Osteocyte (in vitro differentiated cells): ENCODE data around the gene RPL10. TPM values are rescaled to one million over a fixed set of nuclear protein-coding genes. Genes with fewer than 3 reads are reported as not detected.
A peak's percentile ranks its signal among the peaks of the same experiment; 100 is the strongest.

ENCODE experiments used
- DNase-seq: peaks from one replicate; pipeline ENCODE4 v3.0.0; 2021; ENCODE audit warnings: mixed read lengths; ENCODE audit not compliant: unreplicated experiment; ENCODE audit errors: extremely low spot score
- H3K27ac Mint-ChIP-seq: one replicate; pipeline ENCODE4 v1.8.0; 2021; ENCODE audit warnings: mild to moderate bottlenecking, mixed read lengths; ENCODE audit not compliant: unreplicated experiment
- H3K27me3 Mint-ChIP-seq: one replicate; pipeline ENCODE4 v1.8.0; 2021; ENCODE audit warnings: mixed read lengths; ENCODE audit not compliant: unreplicated experiment
- H3K36me3 Mint-ChIP-seq: one replicate; pipeline ENCODE4 v1.8.0; 2021; ENCODE audit warnings: mixed read lengths; ENCODE audit not compliant: unreplicated experiment
- H3K4me1 Mint-ChIP-seq: one replicate; pipeline ENCODE4 v1.8.0; 2021; ENCODE audit warnings: mixed read lengths; ENCODE audit not compliant: unreplicated experiment
- H3K4me3 Mint-ChIP-seq: one replicate; pipeline ENCODE4 v1.8.0; 2021; ENCODE audit warnings: mild to moderate bottlenecking, moderate library complexity, mixed read lengths; ENCODE audit not compliant: unreplicated experiment
- H3K9me3 Mint-ChIP-seq: one replicate; pipeline ENCODE4 v1.8.0; 2021; ENCODE audit warnings: mixed read lengths; ENCODE audit not compliant: unreplicated experiment
- total RNA-seq: library from RNA; stranded (reverse); gene quantifications from 2 replicates; pipeline ENCODE4 v1.2.1, GENCODE V29; 2021
- TF ChIP-seq, protein P1 (sequence below): fragments of 200-600 bp; sonication (generic); IDR thresholded peaks from 2 replicates; pipeline ENCODE4 v1.5.0; 2021; ENCODE audit warnings: antibody characterized with exemption, mild to moderate bottlenecking, moderate library complexity

Gene RPL10
- total RNA-seq, 1 donor from 2014 or later: 2,857 TPM

DNA sequence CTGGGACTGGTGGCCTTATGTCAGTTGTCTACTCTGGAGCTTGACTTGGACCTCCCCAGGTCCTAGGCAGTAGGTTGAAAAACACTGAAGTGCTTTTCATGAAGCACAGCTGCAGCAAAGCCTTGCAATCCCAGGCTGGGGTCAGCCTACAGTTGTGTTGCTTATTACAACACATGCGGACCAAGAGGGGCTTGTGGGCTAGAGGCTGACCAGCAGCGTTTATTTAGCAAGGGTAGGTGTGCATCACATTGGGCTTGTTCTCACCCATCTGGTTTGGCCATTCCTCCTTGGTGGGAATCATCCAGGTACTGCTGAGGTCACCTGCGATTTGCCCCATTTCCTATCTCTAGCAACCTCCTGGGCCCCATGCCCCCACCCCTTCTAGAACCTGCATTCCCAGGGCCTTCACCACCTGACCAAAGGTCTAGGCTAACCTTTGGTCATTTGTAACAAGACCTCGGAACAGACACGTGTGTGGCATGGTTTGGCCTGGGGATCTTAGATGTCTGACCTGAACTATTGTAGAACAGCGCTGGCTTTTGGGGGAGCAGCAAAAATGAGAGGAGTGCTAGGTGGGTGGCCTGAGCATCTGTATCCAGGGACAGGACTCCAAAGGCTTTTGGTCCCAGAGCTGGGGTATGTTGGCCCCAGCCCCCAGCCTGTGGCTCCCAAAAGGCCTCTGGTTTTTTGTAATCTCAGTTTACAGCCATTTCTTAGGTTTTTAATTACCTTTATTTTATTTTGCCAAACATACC is 3.0 kb downstream of the RPL10 start:
- Mint-ChIP-seq H3K36me3 (peaks cover 15% of the 10 kb centered on the region), H3K9me3 (no peaks in the 10 kb centered on the region), H3K4me1 (peaks cover 15% of the 10 kb centered on the region), H3K27ac (peak overlapping the region; percentile 23), H3K27me3 (no peaks in the 10 kb centered on the region), H3K4me3 (peak overlapping the region; percentile 10)
- DNase-seq: no peak
- TF ChIP-seq, protein P1, sequence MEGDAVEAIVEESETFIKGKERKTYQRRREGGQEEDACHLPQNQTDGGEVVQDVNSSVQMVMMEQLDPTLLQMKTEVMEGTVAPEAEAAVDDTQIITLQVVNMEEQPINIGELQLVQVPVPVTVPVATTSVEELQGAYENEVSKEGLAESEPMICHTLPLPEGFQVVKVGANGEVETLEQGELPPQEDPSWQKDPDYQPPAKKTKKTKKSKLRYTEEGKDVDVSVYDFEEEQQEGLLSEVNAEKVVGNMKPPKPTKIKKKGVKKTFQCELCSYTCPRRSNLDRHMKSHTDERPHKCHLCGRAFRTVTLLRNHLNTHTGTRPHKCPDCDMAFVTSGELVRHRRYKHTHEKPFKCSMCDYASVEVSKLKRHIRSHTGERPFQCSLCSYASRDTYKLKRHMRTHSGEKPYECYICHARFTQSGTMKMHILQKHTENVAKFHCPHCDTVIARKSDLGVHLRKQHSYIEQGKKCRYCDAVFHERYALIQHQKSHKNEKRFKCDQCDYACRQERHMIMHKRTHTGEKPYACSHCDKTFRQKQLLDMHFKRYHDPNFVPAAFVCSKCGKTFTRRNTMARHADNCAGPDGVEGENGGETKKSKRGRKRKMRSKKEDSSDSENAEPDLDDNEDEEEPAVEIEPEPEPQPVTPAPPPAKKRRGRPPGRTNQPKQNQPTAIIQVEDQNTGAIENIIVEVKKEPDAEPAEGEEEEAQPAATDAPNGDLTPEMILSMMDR: no peak

DNA sequence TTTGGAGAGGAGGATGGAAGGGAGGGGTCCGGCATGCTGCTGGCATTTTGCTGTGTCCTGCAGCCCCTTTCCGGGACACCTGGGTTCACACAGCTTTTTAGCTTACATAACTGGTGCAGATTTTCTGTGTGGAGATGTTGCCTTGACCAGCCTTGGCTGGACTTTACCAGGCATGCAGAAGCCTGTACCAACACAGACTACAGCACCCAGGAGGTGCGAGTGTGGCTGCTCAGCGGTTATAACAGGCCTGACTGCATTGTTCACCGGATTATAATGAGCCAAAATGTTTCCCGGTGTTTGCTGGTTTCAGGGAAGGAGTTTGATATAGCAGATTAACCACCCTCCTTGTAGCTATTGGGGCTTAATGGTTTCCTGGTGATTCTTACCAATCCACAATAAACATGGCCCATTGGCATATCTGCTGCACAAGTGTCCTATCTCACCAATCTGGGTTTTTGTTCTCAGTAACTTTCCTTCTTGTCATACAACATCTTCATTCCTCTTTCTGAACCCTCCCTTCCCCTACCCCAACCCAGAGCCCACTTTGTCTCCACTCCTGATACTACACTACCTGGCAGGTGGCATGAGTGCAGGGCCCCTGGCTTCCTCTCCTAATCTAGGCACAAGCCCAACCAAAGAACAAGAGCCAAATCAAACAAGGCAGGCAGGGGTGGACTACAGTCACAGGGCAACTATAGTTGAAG is 3.9 kb downstream of the RPL10 start:
- Mint-ChIP-seq H3K36me3 (peaks cover 15% of the 10 kb centered on the region), H3K27me3 (no peaks in the 10 kb centered on the region), H3K4me1 (peaks cover 13% of the 10 kb centered on the region), H3K4me3 (no peak overlapping the region), H3K9me3 (no peaks in the 10 kb centered on the region), H3K27ac (peak overlapping the region; percentile 35)
- DNase-seq: no peak
- TF ChIP-seq, protein P1: no peak

DNA sequence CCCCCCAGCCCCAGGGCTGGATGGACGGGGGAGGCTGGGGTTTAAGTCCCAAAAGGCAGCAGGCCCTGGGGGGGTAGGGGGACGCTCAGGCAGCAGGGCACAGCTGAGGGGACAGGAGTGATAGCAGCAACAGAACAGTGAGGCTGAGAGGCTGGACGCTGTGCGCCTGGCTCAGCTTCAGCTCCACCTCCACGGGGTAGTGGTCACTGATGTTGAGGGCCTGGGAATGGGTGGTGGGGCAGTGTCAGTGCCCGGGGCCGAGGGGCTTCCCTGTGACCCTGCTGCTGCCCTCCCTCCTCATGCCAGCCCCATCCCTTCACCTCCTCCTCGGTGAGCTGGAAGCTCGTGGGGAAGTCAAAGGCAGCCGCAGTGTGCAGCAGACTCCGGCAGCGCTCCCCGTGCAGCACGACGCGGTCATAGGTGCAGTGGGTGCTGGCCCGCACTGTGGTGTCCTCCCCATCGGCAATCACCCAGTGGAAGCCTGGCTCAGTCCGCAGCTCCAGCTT is 4.5 kb downstream of the RPL10 start:
- Mint-ChIP-seq H3K4me1 (peaks cover 13% of the 10 kb centered on the region), H3K9me3 (no peaks in the 10 kb centered on the region), H3K4me3 (no peak overlapping the region), H3K36me3 (peaks cover 15% of the 10 kb centered on the region), H3K27me3 (no peaks in the 10 kb centered on the region), H3K27ac (peak overlapping the region; percentile 35)
- no peak for DNase-seq
- TF ChIP-seq, protein P1: no peak

DNA sequence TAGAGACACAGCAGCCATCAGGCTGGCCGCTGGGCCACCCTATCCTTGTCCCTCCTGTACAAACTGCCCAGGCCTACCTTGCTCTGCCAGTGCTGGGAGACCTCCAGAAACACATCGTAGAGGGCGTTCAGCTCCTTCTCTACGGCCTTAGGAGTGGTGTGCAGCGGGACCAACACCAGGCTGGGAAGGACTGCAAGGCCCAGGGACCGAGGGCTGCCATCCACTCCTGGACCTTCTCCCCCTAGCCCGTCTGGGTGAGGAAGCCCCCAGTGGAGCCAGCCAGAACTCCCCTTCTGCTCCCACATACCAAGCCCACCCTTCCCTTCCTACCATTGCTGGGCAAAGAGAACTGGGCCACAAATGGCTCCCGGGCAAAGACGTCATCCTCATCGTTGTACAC is 5.0 kb downstream of the RPL10 start:
- Mint-ChIP-seq H3K4me3 (no peak overlapping the region), H3K27ac (no peak overlapping the region), H3K36me3 (peaks cover 15% of the 10 kb centered on the region), H3K27me3 (no peaks in the 10 kb centered on the region), H3K4me1 (peaks cover 12% of the 10 kb centered on the region), H3K9me3 (no peaks in the 10 kb centered on the region)
- no peak for DNase-seq
- TF ChIP-seq, protein P1: no peak

DNA sequence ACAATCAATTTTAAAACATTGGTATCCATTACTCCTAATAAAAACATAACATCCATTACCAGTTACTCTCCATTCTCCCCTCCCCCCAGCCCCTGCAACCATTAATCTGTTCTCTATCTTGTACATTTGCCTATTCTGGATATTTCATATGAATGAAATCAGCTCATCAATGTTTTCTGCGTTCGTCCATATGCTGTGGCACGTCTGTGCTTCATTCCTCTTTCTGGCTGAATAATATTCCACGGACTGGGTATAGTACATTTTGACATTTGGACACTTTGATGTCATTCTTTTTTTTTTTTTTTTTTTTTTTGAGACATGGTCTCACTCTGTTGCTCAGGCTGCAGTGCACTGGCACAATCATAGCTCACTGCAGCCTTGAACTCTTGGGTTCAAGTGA is 5.7 kb downstream of the RPL10 start:
- TF ChIP-seq, protein P1: no peak
- Mint-ChIP-seq H3K36me3 (peaks cover 11% of the 10 kb centered on the region), H3K4me3 (no peak overlapping the region), H3K9me3 (no peaks in the 10 kb centered on the region), H3K4me1 (peaks cover 17% of the 10 kb centered on the region), H3K27ac (no peak overlapping the region), H3K27me3 (no peaks in the 10 kb centered on the region)
- DNase-seq: no peak
